ENCODE data around the gene GEMIN2.

Gene GEMIN2

GRCh38 chr14:39154594-39155189 is 40.6 kb downstream of the GEMIN2 start:
- no peak overlapping the region for H4K8ac ChIP-seq (ENCODE audit: low read depth, low read length)
- H3K27me3 ChIP-seq (ENCODE audit: insufficient read depth, low read length), result no peaks in the 10 kb centered on the region
- no peak overlapping the region for H3K23ac ChIP-seq (ENCODE audit: low read length)
- no peak overlapping the region for H2BK12ac ChIP-seq (ENCODE audit: low read length)
- H2AK5ac ChIP-seq (ENCODE audit: low read length), result no peak overlapping the region
- H3K9me3 ChIP-seq (ENCODE audit: insufficient read depth, low read depth, low read length), result no peaks in the 10 kb centered on the region
- H3K79me2 ChIP-seq (ENCODE audit: control insufficient read depth, insufficient read depth, low read length, poor library complexity), result no peaks in the 10 kb centered on the region
- H2BK120ac ChIP-seq (ENCODE audit: insufficient read depth, low read length, poor library complexity), result no peak overlapping the region
- peaks cover 15 to 22% of the 10 kb centered on the region in 2 experiments for H3K36me3 ChIP-seq (ENCODE audit: control insufficient read depth in 1 of 2, insufficient read depth in 2 of 2, low read length in 2 of 2)
- H2AFZ ChIP-seq (ENCODE audit: insufficient read depth, low read length, poor library complexity), result no peak overlapping the region
- no peaks in the 10 kb centered on the region for H3K79me1 ChIP-seq (ENCODE audit: low read length)
- no peak overlapping the region for H3K9ac ChIP-seq (ENCODE audit: low read length)
- no peak overlapping the region for H3K4me3 ChIP-seq (ENCODE audit: low read depth, low read length)
- no peak overlapping the region for H3K14ac ChIP-seq (ENCODE audit: low read length)
- no peak overlapping the region for H4K12ac ChIP-seq (ENCODE audit: low read depth, low read length)
- no peak overlapping the region for H3K18ac ChIP-seq (ENCODE audit: low read length)
- no peak for DNase-seq
- no peak overlapping the region for H2BK5ac ChIP-seq (ENCODE audit: low read depth, low read length, poor library complexity)
- H3K4me1 ChIP-seq (ENCODE audit: control insufficient read depth in 1 of 2, insufficient read depth in 2 of 2, low read length in 2 of 2), result no peaks in the 10 kb centered on the region
- no CpG with 5 or more reads among the region's 9 CpGs for WGBS (ENCODE audit: extremely low coverage, insufficient coverage, insufficient read length)
- H3K4me2 ChIP-seq (ENCODE audit: low read length), result no peak overlapping the region
- no peak overlapping the region for H3K27ac ChIP-seq (ENCODE audit: low read depth, low read length)
- H4K91ac ChIP-seq (ENCODE audit: low read depth, low read length), result no peak overlapping the region
- no peak overlapping the region for H3K4ac ChIP-seq (ENCODE audit: low read depth, low read length)

DNA sequence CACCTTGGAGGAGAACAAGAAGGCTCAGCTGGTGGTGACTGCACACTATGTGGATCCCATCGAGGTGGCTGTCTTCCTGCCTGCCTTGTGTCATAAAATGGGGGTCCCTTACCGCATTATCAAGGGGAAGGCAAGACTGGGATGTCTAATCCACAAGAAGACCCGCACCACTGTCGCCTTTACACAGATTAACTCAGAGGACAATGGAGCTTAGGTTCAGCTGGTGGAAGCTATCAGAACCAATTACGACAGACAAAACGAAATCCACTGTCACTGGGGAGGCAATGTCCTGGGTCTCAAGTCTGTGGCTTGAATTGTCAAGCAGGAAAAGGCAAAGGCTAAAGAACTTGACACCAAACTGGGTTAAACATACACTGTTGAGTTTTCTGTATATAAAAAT is 43.4 kb downstream of the GEMIN2 start:
- no CpG with 5 or more reads among the region's 6 CpGs for WGBS (ENCODE audit: extremely low coverage, insufficient coverage, insufficient read length)
- Histone ChIP-seq H3K9me3 (ENCODE audit: insufficient read depth, low read depth, low read length) (no peaks in the 10 kb centered on the region), H2BK5ac (ENCODE audit: low read depth, low read length, poor library complexity) (no peak overlapping the region), H3K36me3 (ENCODE audit: control insufficient read depth in 1 of 2, insufficient read depth in 2 of 2, low read length in 2 of 2) (peaks cover 23 to 28% of the 10 kb centered on the region in 2 experiments), H2AFZ (ENCODE audit: insufficient read depth, low read length, poor library complexity) (no peak overlapping the region), H2BK120ac (ENCODE audit: insufficient read depth, low read length, poor library complexity) (no peak overlapping the region), H3K27me3 (ENCODE audit: insufficient read depth, low read length) (no peaks in the 10 kb centered on the region), H4K8ac (ENCODE audit: low read depth, low read length) (no peak overlapping the region), H3K18ac (ENCODE audit: low read length) (no peak overlapping the region), H2AK5ac (ENCODE audit: low read length) (no peak overlapping the region), H3K4ac (ENCODE audit: low read depth, low read length) (no peak overlapping the region), H3K79me2 (ENCODE audit: control insufficient read depth, insufficient read depth, low read length, poor library complexity) (no peaks in the 10 kb centered on the region), H4K12ac (ENCODE audit: low read depth, low read length) (no peak overlapping the region), H3K4me2 (ENCODE audit: low read length) (no peak overlapping the region), H3K4me3 (ENCODE audit: low read depth, low read length) (no peak overlapping the region), H2BK12ac (ENCODE audit: low read length) (no peak overlapping the region), H3K14ac (ENCODE audit: low read length) (no peak overlapping the region), H3K9ac (ENCODE audit: low read length) (peak overlapping the region; percentile 4), H3K27ac (ENCODE audit: low read depth, low read length) (no peak overlapping the region), H3K4me1 (ENCODE audit: control insufficient read depth in 1 of 2, insufficient read depth in 2 of 2, low read length in 2 of 2) (no peaks in the 10 kb centered on the region), H4K91ac (ENCODE audit: low read depth, low read length) (no peak overlapping the region), H3K23ac (ENCODE audit: low read length) (no peak overlapping the region), H3K79me1 (ENCODE audit: low read length) (no peaks in the 10 kb centered on the region)
- no peak for DNase-seq

DNA sequence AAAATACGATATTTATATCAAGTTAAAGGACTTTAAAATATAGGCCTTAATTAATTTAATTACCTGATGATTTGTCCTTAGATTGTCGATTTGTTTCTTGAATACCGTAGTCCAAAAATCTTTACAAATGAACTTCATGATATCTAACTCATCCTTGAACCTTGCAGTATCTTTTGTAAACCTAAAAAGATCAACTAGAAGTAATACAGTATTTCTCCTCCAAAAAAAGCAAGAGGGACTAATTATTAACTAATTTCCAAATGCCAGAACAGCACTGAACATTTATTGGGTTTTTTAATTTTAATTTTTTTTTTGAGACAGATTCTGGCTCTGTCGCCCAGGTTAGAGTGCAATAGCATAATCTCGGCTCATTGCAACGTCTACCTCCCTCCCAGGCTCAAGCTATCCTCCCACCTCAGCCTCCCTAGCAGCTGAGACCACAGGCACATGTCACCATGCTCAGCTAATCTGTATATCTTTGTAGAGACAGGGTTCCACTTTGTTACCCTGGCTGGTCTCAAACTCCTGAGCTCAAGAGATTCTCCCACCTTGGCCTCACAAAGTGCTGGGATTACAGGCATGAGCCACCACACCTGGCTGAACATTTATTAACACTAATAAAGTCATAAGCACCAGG is 44.2 kb downstream of the GEMIN2 start:
- Histone ChIP-seq H3K79me2 (ENCODE audit: control insufficient read depth, insufficient read depth, low read length, poor library complexity) (no peaks in the 10 kb centered on the region), H3K4me3 (ENCODE audit: low read depth, low read length) (no peak overlapping the region), H2BK12ac (ENCODE audit: low read length) (no peak overlapping the region), H4K8ac (ENCODE audit: low read depth, low read length) (no peak overlapping the region), H3K4me1 (ENCODE audit: control insufficient read depth in 1 of 2, insufficient read depth in 2 of 2, low read length in 2 of 2) (no peaks in the 10 kb centered on the region), H3K14ac (ENCODE audit: low read length) (no peak overlapping the region), H3K27ac (ENCODE audit: low read depth, low read length) (no peak overlapping the region), H3K23ac (ENCODE audit: low read length) (no peak overlapping the region), H2BK120ac (ENCODE audit: insufficient read depth, low read length, poor library complexity) (no peak overlapping the region), H2AFZ (ENCODE audit: insufficient read depth, low read length, poor library complexity) (no peak overlapping the region), H3K4ac (ENCODE audit: low read depth, low read length) (no peak overlapping the region), H3K9me3 (ENCODE audit: insufficient read depth, low read depth, low read length) (no peaks in the 10 kb centered on the region), H3K18ac (ENCODE audit: low read length) (no peak overlapping the region), H3K79me1 (ENCODE audit: low read length) (no peaks in the 10 kb centered on the region), H2AK5ac (ENCODE audit: low read length) (no peak overlapping the region), H3K4me2 (ENCODE audit: low read length) (no peak overlapping the region), H3K36me3 (ENCODE audit: control insufficient read depth in 1 of 2, insufficient read depth in 2 of 2, low read length in 2 of 2) (peaks cover 27% of the 10 kb centered on the region in 2 experiments), H3K9ac (ENCODE audit: low read length) (no peak overlapping the region), H2BK5ac (ENCODE audit: low read depth, low read length, poor library complexity) (no peak overlapping the region), H3K27me3 (ENCODE audit: insufficient read depth, low read length) (no peaks in the 10 kb centered on the region), H4K12ac (ENCODE audit: low read depth, low read length) (no peak overlapping the region), H4K91ac (ENCODE audit: low read depth, low read length) (no peak overlapping the region)
- DNase-seq, result no peak
- WGBS (ENCODE audit: extremely low coverage, insufficient coverage, insufficient read length), result no CpG with 5 or more reads among the region's 6 CpGs

GRCh38 chr14:39160494-39160893 is 46.4 kb downstream of the GEMIN2 start:
- Histone ChIP-seq H4K12ac (ENCODE audit: low read depth, low read length) (no peak overlapping the region), H2AFZ (ENCODE audit: insufficient read depth, low read length, poor library complexity) (no peak overlapping the region), H3K79me2 (ENCODE audit: control insufficient read depth, insufficient read depth, low read length, poor library complexity) (no peaks in the 10 kb centered on the region), H3K4me3 (ENCODE audit: low read depth, low read length) (no peak overlapping the region), H2BK5ac (ENCODE audit: low read depth, low read length, poor library complexity) (no peak overlapping the region), H2AK5ac (ENCODE audit: low read length) (no peak overlapping the region), H3K27ac (ENCODE audit: low read depth, low read length) (no peak overlapping the region), H3K14ac (ENCODE audit: low read length) (no peak overlapping the region), H3K36me3 (ENCODE audit: control insufficient read depth in 1 of 2, insufficient read depth in 2 of 2, low read length in 2 of 2) (peaks cover 24% of the 10 kb centered on the region in 2 experiments), H3K4ac (ENCODE audit: low read depth, low read length) (no peak overlapping the region), H3K4me1 (ENCODE audit: control insufficient read depth in 1 of 2, insufficient read depth in 2 of 2, low read length in 2 of 2) (no peaks in the 10 kb centered on the region), H3K79me1 (ENCODE audit: low read length) (no peaks in the 10 kb centered on the region), H3K9ac (ENCODE audit: low read length) (no peak overlapping the region), H3K18ac (ENCODE audit: low read length) (no peak overlapping the region), H3K27me3 (ENCODE audit: insufficient read depth, low read length) (no peaks in the 10 kb centered on the region), H3K4me2 (ENCODE audit: low read length) (no peak overlapping the region), H4K91ac (ENCODE audit: low read depth, low read length) (no peak overlapping the region), H3K23ac (ENCODE audit: low read length) (no peak overlapping the region), H4K8ac (ENCODE audit: low read depth, low read length) (no peak overlapping the region), H3K9me3 (ENCODE audit: insufficient read depth, low read depth, low read length) (no peaks in the 10 kb centered on the region), H2BK120ac (ENCODE audit: insufficient read depth, low read length, poor library complexity) (no peak overlapping the region), H2BK12ac (ENCODE audit: low read length) (no peak overlapping the region)
- DNase-seq, result no peak
- WGBS (ENCODE audit: extremely low coverage, insufficient coverage, insufficient read length), result no CpG with 5 or more reads among the region's 1 CpG

Measured in trophoblast cell (in vitro differentiated cells and primary cell).